ENCODE results near the gene HM13.

DNA sequence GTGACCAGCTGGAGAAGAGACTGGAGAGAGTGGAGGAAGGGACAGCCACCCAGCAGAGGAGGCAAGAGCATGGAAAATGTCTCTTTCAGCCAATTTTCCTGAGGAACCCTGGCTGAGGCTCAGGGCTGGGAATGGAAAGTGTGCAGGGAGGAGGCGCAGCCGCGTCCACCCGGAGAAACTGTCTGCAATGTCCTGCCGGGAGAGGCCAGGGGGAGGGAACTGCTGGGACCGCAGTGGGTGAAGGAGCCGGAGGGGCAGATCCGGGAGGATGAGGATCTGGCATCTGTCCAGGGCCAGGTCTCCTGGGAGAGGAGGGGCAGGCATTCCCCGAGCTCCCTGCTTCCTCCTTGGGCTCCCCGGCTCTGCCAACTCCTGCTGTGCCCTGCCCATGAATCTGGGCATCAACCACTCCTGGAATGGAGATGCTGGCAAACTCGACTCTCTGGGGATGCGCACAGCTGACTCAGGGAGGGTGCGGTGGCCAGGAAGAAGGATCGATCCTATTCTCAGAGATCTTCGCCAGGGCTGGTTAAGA, 17.4 kb upstream of the HM13 start:
- TF ChIP-seq, protein P1, sequence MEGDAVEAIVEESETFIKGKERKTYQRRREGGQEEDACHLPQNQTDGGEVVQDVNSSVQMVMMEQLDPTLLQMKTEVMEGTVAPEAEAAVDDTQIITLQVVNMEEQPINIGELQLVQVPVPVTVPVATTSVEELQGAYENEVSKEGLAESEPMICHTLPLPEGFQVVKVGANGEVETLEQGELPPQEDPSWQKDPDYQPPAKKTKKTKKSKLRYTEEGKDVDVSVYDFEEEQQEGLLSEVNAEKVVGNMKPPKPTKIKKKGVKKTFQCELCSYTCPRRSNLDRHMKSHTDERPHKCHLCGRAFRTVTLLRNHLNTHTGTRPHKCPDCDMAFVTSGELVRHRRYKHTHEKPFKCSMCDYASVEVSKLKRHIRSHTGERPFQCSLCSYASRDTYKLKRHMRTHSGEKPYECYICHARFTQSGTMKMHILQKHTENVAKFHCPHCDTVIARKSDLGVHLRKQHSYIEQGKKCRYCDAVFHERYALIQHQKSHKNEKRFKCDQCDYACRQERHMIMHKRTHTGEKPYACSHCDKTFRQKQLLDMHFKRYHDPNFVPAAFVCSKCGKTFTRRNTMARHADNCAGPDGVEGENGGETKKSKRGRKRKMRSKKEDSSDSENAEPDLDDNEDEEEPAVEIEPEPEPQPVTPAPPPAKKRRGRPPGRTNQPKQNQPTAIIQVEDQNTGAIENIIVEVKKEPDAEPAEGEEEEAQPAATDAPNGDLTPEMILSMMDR (IDR thresholded peaks at IDR 0.05; ENCODE audit: low read depth, low read length, poor library complexity, severe bottlenecking), result no peak
- no peak for TF ChIP-seq EZH2phosphoT487 (IDR thresholded peaks at IDR 0.05; ENCODE audit: borderline replicate concordance, low read length)
